22Rv1 (cell line): Measurements from ENCODE around the gene BCAN.

Experiments used
- CTCF ChIP-seq: fragments of 450-650 bp; IDR thresholded peaks from 2 replicates; pipeline ENCODE4 v1.5.1; 2017; ENCODE audit warnings: mild to moderate bottlenecking
- ZFX ChIP-seq: fragments of 450-650 bp; IDR thresholded peaks from 2 replicates; pipeline ENCODE4 v1.6.1; 2017; ENCODE audit warnings: antibody characterized with exemption, borderline replicate concordance

- TF ChIP-seq CTCF: no peak
- no peak for TF ChIP-seq ZFX
Measured at GRCh38 chr1:156706657-156707416, 64.9 kb downstream of the BCAN start.
